Thyroid gland (tissue), 4 donors: ENCODE measurements around the gene PXMP4. TPM values are rescaled to one million over a fixed set of nuclear protein-coding genes. Genes with fewer than 3 reads are reported as not detected.

ENCODE experiments used
- DNase-seq, 2 donors: peaks; one replicate each; pipeline ENCODE4 v3.0.0-alpha.2; 2019
- H3K27ac ChIP-seq, 3 donors: fragments of 200-600 bp; sonication (generic); 1 replicate in 2 of 3; 2 replicates in 1 of 3; pipeline ENCODE4 v1.5.1; 2016 to 2019; ENCODE audit warnings: mild to moderate bottlenecking in 1 of 3, moderate library complexity in 1 of 3
- H3K27me3 ChIP-seq: fragments of 200-600 bp; sonication (generic); one replicate; pipeline ENCODE4 v1.5.1; 2019
- H3K36me3 ChIP-seq, 2 donors: fragments of 200-600 bp; sonication (generic); one replicate each; pipeline ENCODE4 v1.5.1; 2016 to 2019
- H3K4me1 ChIP-seq, 2 donors: fragments of 200-600 bp; sonication (generic); one replicate each; pipeline ENCODE4 v1.5.1; 2017 to 2019
- H3K4me3 ChIP-seq, 3 donors: fragments of 200-600 bp; sonication (generic); replicated peaks in 1 of 3; 1 replicate in 2 of 3; 2 replicates in 1 of 3; pipeline ENCODE4 v1.5.1; 2016; ENCODE audit warnings: mild to moderate bottlenecking in 1 of 3
- H3K9me3 ChIP-seq: fragments of 200-600 bp; sonication (generic); one replicate; pipeline ENCODE4 v1.5.1; 2017
- CTCF ChIP-seq, 6 experiments: fragments of 200-600 bp in 3 of 6; fragments of 450-650 bp in 3 of 6; sonication (generic) in 3 of 6; IDR thresholded peaks; one replicate each; pipeline ENCODE4 v1.5.1; 2016 to 2019; ENCODE audit warnings: antibody characterized with exemption in 6 of 6, mild to moderate bottlenecking in 2 of 6, inconsistent platforms in 1 of 6, moderate library complexity in 1 of 6
- POLR2A ChIP-seq, 2 donors: fragments of 450-650 bp; IDR thresholded peaks; one replicate each; pipeline ENCODE4 v1.6.1; 2017; ENCODE audit warnings: antibody characterized with exemption in 2 of 2, mild to moderate bottlenecking in 2 of 2, moderate library complexity in 1 of 2
- WGBS, 2 donors: methylation state at CpG; one replicate each; pipeline ENCODE4 v1.1.5; 2017; 5-methylcytosine and 5-hydroxymethylcytosine counted together
- intact Hi-C: fragments of 100-400 bp; cut with DNase I; formaldehyde crosslinking; loops from one replicate; pipeline ENCODE4 v1.15.1; 2023
- total RNA-seq, 4 donors: library from RNA; depleted of rRNA; stranded (reverse); fragments of >200 nt; gene quantifications; one replicate each; pipeline ENCODE4 v1.2.3, GENCODE V29; 2016

PXMP4 gene
- total RNA-seq, 4 donors from 2014 or later: 17.7 to 31.2 (median 22.0) TPM

GRCh38 chr20:33679758-33680485 lies 40.2 kb downstream of the PXMP4 start:
- TF ChIP-seq POLR2A (IDR thresholded peaks at IDR 0.05) (no peak), CTCF (IDR thresholded peaks at IDR 0.05) (no peak)
- no peaks in the 10 kb centered on the region for H3K36me3 ChIP-seq
- H3K27me3 ChIP-seq: no peaks in the 10 kb centered on the region
- no peaks in the 10 kb centered on the region for H3K9me3 ChIP-seq
- WGBS, 2 donors: 86 to 92% methylated on average over 9 to 17 of the region's 20 CpGs
- intact Hi-C loops: loop anchor here (10.0 kb wide), 1 partner anchor 435 kb away; the partner anchor contains the start of gene EIF2S2
- H3K27ac ChIP-seq: no peak overlapping the region
- no peak overlapping the region for H3K4me3 ChIP-seq
- no peak for DNase-seq
- H3K4me1 ChIP-seq: peaks cover 0 to 4% of the 10 kb centered on the region in 2 donors

- 87 to 95% methylated on average over 6 of the region's 15 CpGs for WGBS, 2 donors
- Histone ChIP-seq H3K27ac (no peak overlapping the region), H3K36me3 (no peaks in the 10 kb centered on the region), H3K4me3 (no peak overlapping the region), H3K4me1 (peaks cover 7 to 13% of the 10 kb centered on the region in 2 donors), H3K9me3 (no peaks in the 10 kb centered on the region), H3K27me3 (no peaks in the 10 kb centered on the region)
- TF ChIP-seq POLR2A (IDR thresholded peaks at IDR 0.05) (no peak), CTCF (IDR thresholded peaks at IDR 0.05) (no peak)
- intact Hi-C loops: loop anchor here (10.0 kb wide), 1 partner anchor 437 kb away; the partner anchor contains the start of gene EIF2S2
- no peak for DNase-seq
These were observed 42.0 kb downstream of the PXMP4 start for GRCh38 chr20:33677991-33678702.

GRCh38 chr20:33676652-33677645 lies 43.2 kb downstream of the PXMP4 start:
- Histone ChIP-seq H3K36me3 (no peaks in the 10 kb centered on the region), H3K27ac (no peak overlapping the region), H3K9me3 (no peaks in the 10 kb centered on the region), H3K4me1 (peaks cover 17 to 22% of the 10 kb centered on the region in 2 donors), H3K27me3 (no peaks in the 10 kb centered on the region), H3K4me3 (no peak overlapping the region)
- DNase-seq: no peak
- TF ChIP-seq POLR2A (IDR thresholded peaks at IDR 0.05): no peak
- no peak for TF ChIP-seq CTCF (IDR thresholded peaks at IDR 0.05)
- WGBS, 2 donors: 93 to 94% methylated on average over 21 to 25 of the region's 31 CpGs
- intact Hi-C loops: loop anchor here (10.0 kb wide), 1 partner anchor 438 kb away; the partner anchor contains the start of gene EIF2S2

GRCh38 chr20:33676121-33676520 lies 44.0 kb downstream of the PXMP4 start:
- Histone ChIP-seq H3K4me3 (no peak overlapping the region), H3K9me3 (no peaks in the 10 kb centered on the region), H3K36me3 (no peaks in the 10 kb centered on the region), H3K4me1 (peaks cover 17 to 22% of the 10 kb centered on the region in 2 donors), H3K27me3 (no peaks in the 10 kb centered on the region), H3K27ac (peak overlapping the region; percentile 80 to 83 (median 81))
- TF ChIP-seq CTCF (IDR thresholded peaks at IDR 0.05) (no peak), POLR2A (IDR thresholded peaks at IDR 0.05) (no peak)
- DNase-seq: no peak
- intact Hi-C loops: loop anchor here (10.0 kb wide), 1 partner anchor 439 kb away; the partner anchor contains the start of gene EIF2S2
- WGBS, 2 donors: 93 to 95% methylated on average over 8 to 11 of the region's 11 CpGs
